H1 (cell line): ENCODE measurements around the gene PRELID2. TPM values are rescaled to one million over a fixed set of nuclear protein-coding genes. Genes with fewer than 3 reads are reported as not detected.

Source experiments
- CTCF ChIA-PET: fragments of 300-600 bp; sonication (Branson Sonifier 250); formaldehyde crosslinking; loops from one replicate; lab custom pipeline; 2021; ENCODE audit not compliant: partially characterized antibody; lab: Charles Lee
- POLR2A ChIA-PET: fragments of 300-600 bp; sonication (Branson Sonifier 250); formaldehyde crosslinking; loops from one replicate; lab custom pipeline; 2021; ENCODE audit warnings: inconsistent platforms; ENCODE audit not compliant: partially characterized antibody; lab: Charles Lee
- DNase-seq, 2 experiments: peaks; one replicate each; pipeline versions ENCODE4 v3.0.0 to v3.0.0-alpha.2; 2010 to 2022; ENCODE audit warnings: low spot score in 2 of 2, low read depth in 1 of 2, mixed read lengths in 1 of 2
- FAIRE-seq: peaks from 2 replicates; lab custom pipeline; 2011; peaks lifted over from hg19 to GRCh38; lab: Jason Lieb, UNC
- H2AFZ ChIP-seq: 2 replicates; pipeline ENCODE4 v1.8.1; 2012; ENCODE audit warnings: low read length, inconsistent platforms
- H2AK5ac ChIP-seq: 2 replicates; pipeline ENCODE4 v1.6.1; 2013; ENCODE audit warnings: low read depth, low read length
- H2BK120ac ChIP-seq: replicated peaks from 2 replicates; pipeline ENCODE3; 2013; ENCODE audit warnings: low read depth, low read length, inconsistent platforms
- H2BK12ac ChIP-seq: 2 replicates; pipeline ENCODE4 v1.6.1; 2013; ENCODE audit warnings: low read depth, low read length
- H2BK15ac ChIP-seq: 2 replicates; pipeline ENCODE4 v1.6.1; 2013; ENCODE audit warnings: low read length
- H2BK20ac ChIP-seq: 2 replicates; pipeline ENCODE4 v1.6.1; 2013; ENCODE audit warnings: low read length
- H2BK5ac ChIP-seq: 2 replicates; pipeline ENCODE4 v1.6.1; 2013; ENCODE audit warnings: low read depth, low read length
- H3K14ac ChIP-seq: 2 replicates; pipeline ENCODE4 v1.6.1; 2013; ENCODE audit warnings: inconsistent platforms; ENCODE audit not compliant: insufficient read length
- H3K18ac ChIP-seq: 2 replicates; pipeline ENCODE4 v1.6.1; 2013; ENCODE audit warnings: low read length; ENCODE audit errors: extremely low read depth
- H3K23ac ChIP-seq: 2 replicates; pipeline ENCODE4 v1.6.1; 2013; ENCODE audit warnings: inconsistent platforms; ENCODE audit not compliant: insufficient read length
- H3K23me2 ChIP-seq: 2 replicates; pipeline ENCODE4 v1.6.1; 2013; ENCODE audit warnings: low read depth, low read length
- H3K27ac ChIP-seq: 2 replicates; pipeline ENCODE4 v1.6.1; 2011; ENCODE audit warnings: low read depth, low read length, inconsistent platforms
- H3K27me3 ChIP-seq, 4 experiments: replicated peaks in 1 of 4; 1 replicate in 1 of 4; 2 replicates in 3 of 4; pipeline versions ENCODE4 v1.6.1 to v1.8.1; 2011 to 2013; ENCODE audit warnings: low read length in 3 of 4, mild to moderate bottlenecking in 3 of 4, inconsistent platforms in 2 of 4, mixed read lengths in 2 of 4, moderate library complexity in 1 of 4; ENCODE audit not compliant: control insufficient read depth in 3 of 4, insufficient read depth in 3 of 4; ENCODE audit errors: extremely low read depth in 1 of 4
- H3K36me3 ChIP-seq, 4 experiments: 2 replicates each; pipeline versions ENCODE4 v1.6.1 to v1.8.1; 2011 to 2013; ENCODE audit warnings: mild to moderate bottlenecking in 4 of 4, low read length in 3 of 4, moderate library complexity in 2 of 4, control low read depth in 1 of 4, inconsistent platforms in 1 of 4; ENCODE audit not compliant: insufficient read depth in 4 of 4, control insufficient read depth in 2 of 4
- H3K4ac ChIP-seq: replicated peaks from 2 replicates; pipeline ENCODE3; 2013; ENCODE audit warnings: low read length, low read depth, mixed read lengths, inconsistent platforms; ENCODE audit not compliant: insufficient read length
- H3K4me1 ChIP-seq, 4 experiments: replicated peaks in 1 of 4; 1 replicate in 1 of 4; 2 replicates in 3 of 4; pipeline versions ENCODE4 v1.6.1 to v1.8.1; 2011 to 2013; ENCODE audit warnings: low read length in 3 of 4, inconsistent platforms in 2 of 4, mixed read lengths in 1 of 4; ENCODE audit not compliant: insufficient read depth in 4 of 4, control insufficient read depth in 3 of 4
- H3K4me2 ChIP-seq, 2 experiments: 2 replicates each; pipeline versions ENCODE4 v1.6.1 to v1.8.1; 2011 to 2013; ENCODE audit warnings: low read depth in 2 of 2, low read length in 2 of 2, control low read depth in 1 of 2, inconsistent platforms in 1 of 2, mild to moderate bottlenecking in 1 of 2; ENCODE audit not compliant: insufficient read depth in 1 of 2
- H3K4me3 ChIP-seq, 4 experiments: fragments of 200-600, 300-600 bp in 1 of 4; sonication (generic), shearing (Covaris generic), sonication (Bioruptor Twin) in 1 of 4; 2 replicates each; pipeline versions ENCODE4 v1.5.1 to v1.8.1; 2011 to 2016; ENCODE audit warnings: low read length in 4 of 4, low read depth in 3 of 4, control low read depth in 2 of 4, inconsistent platforms in 2 of 4, mild to moderate bottlenecking in 2 of 4, mixed read lengths in 1 of 4, moderate library complexity in 1 of 4; ENCODE audit not compliant: insufficient read depth in 2 of 4; ENCODE audit errors: extremely low read depth in 1 of 4
- H3K56ac ChIP-seq: replicated peaks from 2 replicates; pipeline ENCODE3; 2013; ENCODE audit warnings: low read depth, mild to moderate bottlenecking, mixed read lengths, low read length, inconsistent platforms; ENCODE audit not compliant: insufficient read length
- H3K79me1 ChIP-seq: 2 replicates; pipeline ENCODE4 v1.6.1; 2013; ENCODE audit warnings: low read depth, low read length, control low read depth
- H3K79me2 ChIP-seq, 2 experiments: 2 replicates each; pipeline versions ENCODE4 v1.6.1 to v1.8.1; 2012 to 2013; ENCODE audit warnings: low read length in 2 of 2, mild to moderate bottlenecking in 2 of 2, inconsistent platforms in 1 of 2; ENCODE audit not compliant: insufficient read depth in 2 of 2, control insufficient read depth in 1 of 2
- H3K9ac ChIP-seq, 4 experiments: replicated peaks in 1 of 4; 1 replicate in 1 of 4; 2 replicates in 3 of 4; pipeline versions ENCODE4 v1.6.1 to v1.8.1; 2011 to 2013; ENCODE audit warnings: low read depth in 3 of 4, low read length in 3 of 4, control low read depth in 2 of 4, mild to moderate bottlenecking in 2 of 4, moderate library complexity in 2 of 4, inconsistent platforms in 1 of 4; ENCODE audit errors: extremely low read depth in 1 of 4
- H3K9me3 ChIP-seq, 2 experiments: 2 replicates each; pipeline versions ENCODE4 v1.6.1 to v1.8.1; 2012 to 2013; ENCODE audit warnings: mild to moderate bottlenecking in 2 of 2, moderate library complexity in 2 of 2, control low read depth in 1 of 2, inconsistent platforms in 1 of 2, low read depth in 1 of 2, low read length in 1 of 2, mixed read lengths in 1 of 2; ENCODE audit not compliant: insufficient read depth in 2 of 2
- H4K20me1 ChIP-seq, 2 experiments: replicated peaks in 1 of 2; 2 replicates each; pipeline versions ENCODE3 to v1.8.1; 2011 to 2013; ENCODE audit warnings: inconsistent platforms in 2 of 2, low read length in 2 of 2, mild to moderate bottlenecking in 1 of 2; ENCODE audit not compliant: insufficient read depth in 2 of 2, control insufficient read depth in 1 of 2
- H4K5ac ChIP-seq: 2 replicates; pipeline ENCODE4 v1.6.1; 2013; ENCODE audit warnings: low read length, low read depth, mixed read lengths, inconsistent platforms; ENCODE audit not compliant: insufficient read length
- H4K8ac ChIP-seq: 2 replicates; pipeline ENCODE4 v1.8.0; 2013; ENCODE audit warnings: mild to moderate bottlenecking, moderate library complexity, low read length, inconsistent platforms; ENCODE audit not compliant: insufficient read depth; ENCODE audit errors: extremely low read depth
- H4K91ac ChIP-seq: replicated peaks from 2 replicates; pipeline ENCODE3; 2013; ENCODE audit warnings: low read length, mixed read lengths, inconsistent platforms; ENCODE audit not compliant: insufficient read length
- CHD1 ChIP-seq: IDR thresholded peaks from 2 replicates; pipeline ENCODE4 v1.6.1; 2012; ENCODE audit warnings: low read depth, low read length, improper control_type of control experiment
- EP300 ChIP-seq, 2 experiments: IDR thresholded peaks; 1 replicate in 1 of 2; 2 replicates in 1 of 2; pipeline ENCODE4 v1.6.1; 2011 to 2012; ENCODE audit warnings: low read depth in 2 of 2, low read length in 2 of 2, mild to moderate bottlenecking in 2 of 2, borderline replicate concordance in 1 of 2, inconsistent platforms in 1 of 2, moderate library complexity in 1 of 2
- WGBS, 2 experiments: shearing (Covaris generic) in 1 of 2; methylation state at CpG; one replicate each; pipeline versions ENCODE4 v1.1.6 to v1.1.7; 2013 to 2015; ENCODE audit warnings: low lambda C conversion rate in 2 of 2, mixed read lengths in 2 of 2, inconsistent platforms in 1 of 2, low coverage in 1 of 2, missing lambda C conversion rate in 1 of 2; ENCODE audit not compliant: insufficient replicate concordance in 2 of 2, insufficient coverage in 1 of 2, insufficient read length in 1 of 2; ENCODE audit errors: extremely low coverage in 1 of 2, missing lambda C conversion rate in 1 of 2; 5-methylcytosine and 5-hydroxymethylcytosine counted together
- polyA plus RNA-seq, 7 experiments: library from polyadenylated mRNA; depleted of rRNA in 3 of 7; stranded (reverse) in 5 of 7; unstranded in 2 of 7; fragments of >200 nt in 5 of 7; fragments of 200-250 nt in 2 of 7; gene quantifications; 1 replicate in 5 of 7; 2 replicates in 1 of 7; 4 replicates in 1 of 7; pipeline versions ENCODE4 v1.2.1 to v1.2.3, GENCODE V29; 2011 to 2013; ENCODE audit warnings: missing spikeins in 2 of 7, mixed read lengths in 2 of 7
- total RNA-seq: library from RNA; stranded (reverse); fragmentation: NEBNext Ultra II Directional; extraction: Animal tissue kit (Norgen Biotek cat#: 25700); gene quantifications from 2 replicates; pipeline ENCODE4 v1.2.1, GENCODE V29; 2021

Gene PRELID2
- total and polyA plus RNA-seq, 2 of the 8 experiments (the other 6 are each of a cell fraction or from before 2014, with no cell fraction given), result 2.2 to 7.8 TPM

DNA sequence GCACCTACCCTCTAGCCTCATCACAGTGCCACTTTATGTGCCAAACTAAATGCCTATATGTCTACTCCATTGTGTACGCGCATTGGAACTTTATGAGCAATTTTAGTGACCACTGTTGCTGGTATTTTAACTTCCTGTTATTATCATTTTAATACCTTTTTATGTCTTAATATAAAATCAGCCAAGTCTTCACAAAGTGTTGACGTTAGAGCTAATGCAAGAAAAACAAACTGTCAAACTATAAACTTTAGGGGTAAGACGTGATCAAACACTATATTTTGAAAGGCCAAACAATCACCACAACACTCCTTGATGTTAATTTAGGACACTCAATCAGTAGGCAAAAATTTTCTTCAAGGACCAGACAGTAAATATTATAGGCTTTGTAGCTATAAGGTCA is 73.9 kb downstream of the PRELID2 start:
- TF ChIP-seq CHD1 (no peak), EP300 (IDR thresholded peaks at IDR 0.05; ENCODE audit: borderline replicate concordance in 1 of 2, low read depth in 2 of 2, low read length in 2 of 2) (no peak)
- no peak overlapping the region for H3K23ac ChIP-seq
- DNase-seq (no peak), FAIRE-seq (no peak)
- H4K20me1 ChIP-seq, result no peaks in the 10 kb centered on the region
- H3K79me2 ChIP-seq, result no peaks in the 10 kb centered on the region
- no peak overlapping the region for H2BK15ac ChIP-seq
- H3K4me3 ChIP-seq, result no peak overlapping the region
- ChIA-PET CTCF (interaction anchor here (1.0 to 1.7 kb wide), 6 partner anchors 8 to 279 kb away, joined by 3 to 7 read pairs (median 4); no protein-coding TSS in a partner anchor), POLR2A (no interaction called here)
- no peaks in the 10 kb centered on the region for H3K79me1 ChIP-seq
- no peak overlapping the region for H3K27ac ChIP-seq
- H3K4me2 ChIP-seq, result no peak overlapping the region
- H3K14ac ChIP-seq, result no peak overlapping the region
- no peak overlapping the region for H3K9ac ChIP-seq
- H4K8ac ChIP-seq, result no peak overlapping the region
- no peak overlapping the region for H2AFZ ChIP-seq
- no peak overlapping the region for H4K5ac ChIP-seq
- H2BK20ac ChIP-seq, result no peak overlapping the region
- no peak overlapping the region for H3K18ac ChIP-seq
- H3K9me3 ChIP-seq, result no peaks in the 10 kb centered on the region
- no peak overlapping the region for H2BK5ac ChIP-seq
- H3K27me3 ChIP-seq, result no peaks in the 10 kb centered on the region
- no peaks in the 10 kb centered on the region for H3K36me3 ChIP-seq
- WGBS, 2 experiments, result 88% methylated on average over 4 of the region's 4 CpGs; no CpG with 5 or more reads in 1 of the 2 experiments
- H3K4me1 ChIP-seq, result no peaks in the 10 kb centered on the region
- H4K91ac ChIP-seq, result no peak overlapping the region
- no peak overlapping the region for H2BK12ac ChIP-seq
- H3K23me2 ChIP-seq, result no peaks in the 10 kb centered on the region
- H2BK120ac ChIP-seq, result no peak overlapping the region
- no peak overlapping the region for H2AK5ac ChIP-seq
- no peak overlapping the region for H3K56ac ChIP-seq
- no peak overlapping the region for H3K4ac ChIP-seq
